Thyroid gland (tissue), 4 donors: ENCODE results near the gene E2F4. TPM values are rescaled to one million over a fixed set of nuclear protein-coding genes. Genes with fewer than 3 reads are reported as not detected.

Experiments
- DNase-seq, 2 donors: peaks; one replicate each; pipeline ENCODE4 v3.0.0-alpha.2; 2019
- H3K27ac ChIP-seq, 3 donors: fragments of 200-600 bp; sonication (generic); 1 replicate in 2 of 3; 2 replicates in 1 of 3; pipeline ENCODE4 v1.5.1; 2016 to 2019; ENCODE audit warnings: mild to moderate bottlenecking in 1 of 3, moderate library complexity in 1 of 3
- H3K27me3 ChIP-seq: fragments of 200-600 bp; sonication (generic); one replicate; pipeline ENCODE4 v1.5.1; 2019
- H3K36me3 ChIP-seq, 2 donors: fragments of 200-600 bp; sonication (generic); one replicate each; pipeline ENCODE4 v1.5.1; 2016 to 2019
- H3K4me1 ChIP-seq, 2 donors: fragments of 200-600 bp; sonication (generic); one replicate each; pipeline ENCODE4 v1.5.1; 2017 to 2019
- H3K4me3 ChIP-seq, 3 donors: fragments of 200-600 bp; sonication (generic); replicated peaks in 1 of 3; 1 replicate in 2 of 3; 2 replicates in 1 of 3; pipeline ENCODE4 v1.5.1; 2016; ENCODE audit warnings: mild to moderate bottlenecking in 1 of 3
- H3K9me3 ChIP-seq: fragments of 200-600 bp; sonication (generic); one replicate; pipeline ENCODE4 v1.5.1; 2017
- CTCF ChIP-seq, 6 experiments: fragments of 200-600 bp in 3 of 6; fragments of 450-650 bp in 3 of 6; sonication (generic) in 3 of 6; IDR thresholded peaks; one replicate each; pipeline ENCODE4 v1.5.1; 2016 to 2019; ENCODE audit warnings: antibody characterized with exemption in 6 of 6, mild to moderate bottlenecking in 2 of 6, inconsistent platforms in 1 of 6, moderate library complexity in 1 of 6
- POLR2A ChIP-seq, 2 donors: fragments of 450-650 bp; IDR thresholded peaks; one replicate each; pipeline ENCODE4 v1.6.1; 2017; ENCODE audit warnings: antibody characterized with exemption in 2 of 2, mild to moderate bottlenecking in 2 of 2, moderate library complexity in 1 of 2
- WGBS, 2 donors: methylation state at CpG; one replicate each; pipeline ENCODE4 v1.1.5; 2017; 5-methylcytosine and 5-hydroxymethylcytosine counted together
- intact Hi-C: fragments of 100-400 bp; cut with DNase I; formaldehyde crosslinking; loops from one replicate; pipeline ENCODE4 v1.15.1; 2023
- total RNA-seq, 4 donors: library from RNA; depleted of rRNA; stranded (reverse); fragments of >200 nt; gene quantifications; one replicate each; pipeline ENCODE4 v1.2.3, GENCODE V29; 2016

Gene E2F4
- total RNA-seq, 4 donors from 2014 or later: 77.6 to 117 (median 89.1) TPM

- no peak for TF ChIP-seq CTCF (IDR thresholded peaks at IDR 0.05)
- H3K36me3 ChIP-seq: peaks cover 11 to 17% of the 10 kb centered on the region in 2 donors
- H3K27me3 ChIP-seq: no peaks in the 10 kb centered on the region
- DNase-seq: no peak
- WGBS, 2 donors: 78 to 82% methylated on average over 12 to 13 of the region's 13 CpGs
- intact Hi-C loops: no loop called here
- no peaks in the 10 kb centered on the region for H3K9me3 ChIP-seq
- no peak overlapping the region for H3K27ac ChIP-seq
- H3K4me1 ChIP-seq: peaks cover 12 to 24% of the 10 kb centered on the region in 2 donors
- no peak overlapping the region for H3K4me3 ChIP-seq
Measured at GRCh38 chr16:67190448-67191399, 1.2 kb upstream of the E2F4 start.

DNA sequence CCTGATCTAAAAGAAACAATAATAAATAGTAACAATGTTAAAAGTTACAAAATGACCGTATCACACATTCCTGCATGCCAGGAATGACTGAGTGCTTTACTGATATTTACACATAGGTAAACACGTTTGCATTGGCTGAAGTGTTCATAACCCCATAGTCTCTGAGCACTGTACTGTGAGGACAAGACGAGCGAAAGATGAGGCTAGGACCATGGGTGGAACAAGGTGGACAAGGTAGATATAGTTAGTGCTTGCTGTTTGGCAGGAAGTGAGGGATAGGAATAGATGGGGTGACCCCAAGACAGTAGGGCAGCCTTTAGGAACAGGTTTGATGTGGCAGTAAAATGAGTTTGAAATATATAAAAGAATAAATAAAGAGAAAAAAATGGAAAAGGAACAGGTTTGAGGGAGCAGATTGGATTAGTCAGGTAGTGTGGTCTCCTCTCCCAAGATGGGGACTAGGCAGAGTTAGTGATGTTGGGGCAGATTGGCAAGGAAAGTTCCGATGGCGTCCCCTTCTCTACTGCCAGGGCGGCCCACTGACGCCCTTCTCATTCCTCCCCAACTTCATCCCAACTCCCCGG lies 452 bp upstream of the E2F4 start:
- TF ChIP-seq POLR2A (IDR thresholded peaks at IDR 0.05): no peak
- TF ChIP-seq CTCF (IDR thresholded peaks at IDR 0.05): no peak
- 27 to 31% methylated on average over 9 of the region's 9 CpGs for WGBS, 2 donors
- Histone ChIP-seq H3K9me3 (no peaks in the 10 kb centered on the region), H3K4me1 (peaks cover 12 to 21% of the 10 kb centered on the region in 2 donors), H3K27me3 (no peaks in the 10 kb centered on the region), H3K4me3 (peak overlapping the region in 1 of 3 donors; percentile 98), H3K36me3 (peaks cover 19 to 25% of the 10 kb centered on the region in 2 donors), H3K27ac (no peak overlapping the region)
- intact Hi-C loops: no loop called here
- DNase-seq: no peak

GRCh38 chr16:67192781-67193361 lies 916 bp downstream of the E2F4 start:
- H3K27ac ChIP-seq: peak overlapping the region in 2 of 3 donors; percentile 54 to 61
- intact Hi-C loops: no loop called here
- peaks cover 14 to 23% of the 10 kb centered on the region in 2 donors for H3K4me1 ChIP-seq
- TF ChIP-seq CTCF (IDR thresholded peaks at IDR 0.05) (no peak), POLR2A (IDR thresholded peaks at IDR 0.05) (no peak)
- peak overlapping the region; percentile 7 to 98 (median 94) for H3K4me3 ChIP-seq
- 27 to 37% methylated on average over 17 of the region's 17 CpGs for WGBS, 2 donors
- H3K36me3 ChIP-seq: peaks cover 29 to 36% of the 10 kb centered on the region in 2 donors
- no peak for DNase-seq
- H3K27me3 ChIP-seq: no peaks in the 10 kb centered on the region
- H3K9me3 ChIP-seq: no peaks in the 10 kb centered on the region

DNA sequence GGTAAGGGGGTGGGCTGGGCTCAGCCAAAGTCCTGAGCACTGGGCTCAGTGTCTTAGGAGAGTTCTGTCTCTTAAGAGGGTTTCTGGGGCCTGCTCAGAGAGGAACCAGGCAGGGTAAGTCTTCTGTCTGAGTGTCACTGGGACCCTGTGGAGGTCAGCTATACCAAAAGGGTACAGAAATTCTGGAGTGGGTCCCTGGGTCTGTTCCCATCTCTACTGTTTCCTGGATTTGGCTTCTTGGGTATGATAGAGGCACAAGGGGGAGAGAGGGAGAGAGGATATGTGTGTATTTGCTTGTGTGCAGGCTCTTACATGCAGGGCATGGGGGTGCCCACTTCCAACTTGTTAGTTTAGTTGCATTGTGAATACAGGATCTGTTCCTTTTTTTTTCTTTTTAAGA lies 1.6 kb downstream of the E2F4 start:
- no peak for DNase-seq
- Histone ChIP-seq H3K36me3 (peaks cover 29 to 36% of the 10 kb centered on the region in 2 donors), H3K27me3 (no peaks in the 10 kb centered on the region), H3K9me3 (no peaks in the 10 kb centered on the region), H3K4me1 (peaks cover 20 to 30% of the 10 kb centered on the region in 2 donors), H3K27ac (no peak overlapping the region), H3K4me3 (no peak overlapping the region)
- TF ChIP-seq POLR2A (IDR thresholded peaks at IDR 0.05): no peak
- no peak for TF ChIP-seq CTCF (IDR thresholded peaks at IDR 0.05)
- intact Hi-C loops: no loop called here
